ENCODE results near the gene LONP2. TPM values are rescaled to one million over a fixed set of nuclear protein-coding genes. Genes with fewer than 3 reads are reported as not detected.

LONP2 gene
- total and polyA plus RNA-seq, 2 of the 13 experiments (the other 11 are each of a cell fraction or from before 2014, with no cell fraction given), result 39.2 to 63.3 TPM

GRCh38 chr16:48365601-48366164 lies 121.6 kb downstream of the LONP2 start (continued):
- TF ChIP-seq ZNF512 (CRISPR knock-in tag; IDR thresholded peaks at IDR 0.05) (no peak), ZNF563 (CRISPR knock-in tag; IDR thresholded peaks at IDR 0.05) (peak; percentile 37; the same call in 1 of the 2 replicates), RARA (CRISPR knock-in tag; IDR thresholded peaks at IDR 0.05) (peak; percentile 53; the same call in 1 of the 2 replicates), NFIC (IDR thresholded peaks at IDR 0.05; ENCODE audit: low read length) (no peak), HNF1B (CRISPR knock-in tag; IDR thresholded peaks at IDR 0.05) (peak; percentile 86), ZNF816 (CRISPR knock-in tag; IDR thresholded peaks at IDR 0.05; ENCODE audit: borderline replicate concordance) (no peak), PCBP2 (optimal IDR thresholded peaks at IDR 0.05; ENCODE audit: low read depth, low read length, poor library complexity, severe bottlenecking) (no peak), ZNF562 (CRISPR knock-in tag; IDR thresholded peaks at IDR 0.05; ENCODE audit: borderline replicate concordance) (no peak), HCFC1 (IDR thresholded peaks at IDR 0.05; ENCODE audit: low read depth, low read length) (no peak), ZEB1 (IDR thresholded peaks at IDR 0.05; ENCODE audit: insufficient replicate concordance, low read depth) (no peak), HNRNPK (IDR thresholded peaks at IDR 0.05; ENCODE audit: low read depth, low read length, poor library complexity, severe bottlenecking) (peak; percentile 69), MED8 (CRISPR knock-in tag; IDR thresholded peaks at IDR 0.05; ENCODE audit: insufficient replicate concordance) (peak; percentile 33), CCDC6 (CRISPR knock-in tag; IDR thresholded peaks at IDR 0.05) (peak; percentile 87; the same call in 1 of the 2 replicates), PHF21A (CRISPR knock-in tag; IDR thresholded peaks at IDR 0.05) (no peak; the same call in 1 of the 2 replicates), GLI4 (CRISPR knock-in tag; IDR thresholded peaks at IDR 0.05; ENCODE audit: borderline replicate concordance) (0 out of 2 replicates have a peak, but pooled peaks have one; percentile 85), SMC3 (IDR thresholded peaks at IDR 0.05; ENCODE audit: low read length) (no peak), SCMH1 (CRISPR knock-in tag; IDR thresholded peaks at IDR 0.05; ENCODE audit: borderline replicate concordance) (no peak), ZNF512B (CRISPR knock-in tag; IDR thresholded peaks at IDR 0.05; ENCODE audit: borderline replicate concordance) (peak; percentile 51; the same call in 1 of the 2 replicates), RAD51 (IDR thresholded peaks at IDR 0.05; ENCODE audit: borderline replicate concordance) (no peak), ZNF652 (CRISPR knock-in tag; IDR thresholded peaks at IDR 0.05; ENCODE audit: borderline replicate concordance, low read depth) (no peak), ZFP36 (IDR thresholded peaks at IDR 0.05; ENCODE audit: borderline replicate concordance, low read depth, low read length, partially characterized antibody) (no peak)
- TF ChIP-seq, protein P1, sequence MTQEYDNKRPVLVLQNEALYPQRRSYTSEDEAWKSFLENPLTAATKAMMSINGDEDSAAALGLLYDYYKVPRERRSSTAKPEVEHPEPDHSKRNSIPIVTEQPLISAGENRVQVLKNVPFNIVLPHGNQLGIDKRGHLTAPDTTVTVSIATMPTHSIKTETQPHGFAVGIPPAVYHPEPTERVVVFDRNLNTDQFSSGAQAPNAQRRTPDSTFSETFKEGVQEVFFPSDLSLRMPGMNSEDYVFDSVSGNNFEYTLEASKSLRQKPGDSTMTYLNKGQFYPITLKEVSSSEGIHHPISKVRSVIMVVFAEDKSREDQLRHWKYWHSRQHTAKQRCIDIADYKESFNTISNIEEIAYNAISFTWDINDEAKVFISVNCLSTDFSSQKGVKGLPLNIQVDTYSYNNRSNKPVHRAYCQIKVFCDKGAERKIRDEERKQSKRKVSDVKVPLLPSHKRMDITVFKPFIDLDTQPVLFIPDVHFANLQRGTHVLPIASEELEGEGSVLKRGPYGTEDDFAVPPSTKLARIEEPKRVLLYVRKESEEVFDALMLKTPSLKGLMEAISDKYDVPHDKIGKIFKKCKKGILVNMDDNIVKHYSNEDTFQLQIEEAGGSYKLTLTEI (CRISPR knock-in tag; conservative IDR thresholded peaks at IDR 0.05), result no peak
